H1 (cell line): ENCODE data around the gene DHX32.
"Not testable (repeated sequence)": the region's sequence is repeated elsewhere in the genome, so short reads cannot be mapped to it uniquely, and the experiment has no call there.

ENCODE experiments used
- EZH2 ChIP-seq: fragments of 200-600 bp; sonication (generic); IDR thresholded peaks from 2 replicates; pipeline ENCODE4 v1.7.1; 2012; ENCODE audit warnings: low read depth, mild to moderate bottlenecking, moderate library complexity, low read length, inconsistent platforms; ENCODE audit not compliant: severe bottlenecking
- SUZ12 ChIP-seq: fragments of 200-600 bp; sonication (generic); IDR thresholded peaks from 2 replicates; pipeline ENCODE4 v1.6.1; 2012; ENCODE audit warnings: mild to moderate bottlenecking, inconsistent platforms, low read length, moderate library complexity, mixed read lengths
- TF ChIP-seq, protein P1 (sequence below), 3 experiments: IDR thresholded peaks; 1 replicate in 2 of 3; 2 replicates in 1 of 3; pipeline versions ENCODE4 v1.5.1 to v1.6.1; 2011; ENCODE audit warnings: low read length in 3 of 3, mild to moderate bottlenecking in 3 of 3, inconsistent platforms in 2 of 3, low read depth in 1 of 3, moderate library complexity in 1 of 3; ENCODE audit not compliant: insufficient read depth in 1 of 3; ENCODE audit errors: control extremely low read depth in 1 of 3

DNA sequence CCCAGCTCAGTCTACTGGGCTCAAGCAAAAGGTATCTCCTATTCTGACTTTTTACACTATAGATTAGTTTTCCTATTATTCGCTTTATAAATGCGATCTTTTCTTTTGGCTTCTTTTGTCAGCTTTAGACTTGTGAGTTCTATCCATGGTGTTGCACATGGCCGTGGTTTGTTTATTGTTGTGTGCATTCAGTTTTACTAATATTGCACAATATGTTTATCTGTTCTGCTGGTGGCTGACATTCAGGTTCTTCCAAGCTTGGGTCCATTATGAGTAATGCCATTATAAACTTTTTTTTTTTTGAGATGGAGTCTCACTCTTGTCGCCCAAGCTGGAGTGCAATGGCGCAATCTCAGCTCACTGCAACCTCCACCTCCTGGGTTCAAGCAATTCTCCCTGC is 46.2 kb upstream of the DHX32 start:
- TF ChIP-seq SUZ12, EZH2: not testable (repeated sequence)
- TF ChIP-seq, protein P1, sequence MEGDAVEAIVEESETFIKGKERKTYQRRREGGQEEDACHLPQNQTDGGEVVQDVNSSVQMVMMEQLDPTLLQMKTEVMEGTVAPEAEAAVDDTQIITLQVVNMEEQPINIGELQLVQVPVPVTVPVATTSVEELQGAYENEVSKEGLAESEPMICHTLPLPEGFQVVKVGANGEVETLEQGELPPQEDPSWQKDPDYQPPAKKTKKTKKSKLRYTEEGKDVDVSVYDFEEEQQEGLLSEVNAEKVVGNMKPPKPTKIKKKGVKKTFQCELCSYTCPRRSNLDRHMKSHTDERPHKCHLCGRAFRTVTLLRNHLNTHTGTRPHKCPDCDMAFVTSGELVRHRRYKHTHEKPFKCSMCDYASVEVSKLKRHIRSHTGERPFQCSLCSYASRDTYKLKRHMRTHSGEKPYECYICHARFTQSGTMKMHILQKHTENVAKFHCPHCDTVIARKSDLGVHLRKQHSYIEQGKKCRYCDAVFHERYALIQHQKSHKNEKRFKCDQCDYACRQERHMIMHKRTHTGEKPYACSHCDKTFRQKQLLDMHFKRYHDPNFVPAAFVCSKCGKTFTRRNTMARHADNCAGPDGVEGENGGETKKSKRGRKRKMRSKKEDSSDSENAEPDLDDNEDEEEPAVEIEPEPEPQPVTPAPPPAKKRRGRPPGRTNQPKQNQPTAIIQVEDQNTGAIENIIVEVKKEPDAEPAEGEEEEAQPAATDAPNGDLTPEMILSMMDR (IDR thresholded peaks at IDR 0.05; ENCODE audit: control extremely low read depth in 1 of 3, insufficient read depth in 1 of 3, low read depth in 1 of 3, low read length in 3 of 3) = not testable (repeated sequence)
